Mucosa of descending colon (tissue), 3 donors: ENCODE results near the gene SPTA1. TPM values are rescaled to one million over a fixed set of nuclear protein-coding genes. Genes with fewer than 3 reads are reported as not detected.

Experiments
- ATAC-seq: fragments of 200-7000 bp; cut with Tn5 transposase; one replicate; pipeline ENCODE4 v1.9.1; 2020; ENCODE audit warnings: mild to moderate bottlenecking, moderate library complexity
- DNase-seq, 3 donors: peaks; one replicate each; pipeline ENCODE4 v3.0.0-alpha.2; 2020
- H3K36me3 ChIP-seq: fragments of 200-600 bp; one replicate; pipeline ENCODE4 v1.8.0; 2021; ENCODE audit warnings: low read depth, mild to moderate bottlenecking
- H3K4me1 ChIP-seq: fragments of 200-600 bp; one replicate; pipeline ENCODE4 v1.8.0; 2021; ENCODE audit warnings: low read depth, mild to moderate bottlenecking
- H3K4me3 ChIP-seq: fragments of 200-600 bp; one replicate; pipeline ENCODE4 v1.8.0; 2021; ENCODE audit warnings: mild to moderate bottlenecking
- H3K9me3 ChIP-seq: fragments of 200-600 bp; one replicate; pipeline ENCODE4 v1.8.0; 2021; ENCODE audit warnings: mild to moderate bottlenecking
- intact Hi-C, 2 donors: fragments of 100-400 bp; cut with DNase I in 1 of 2; cut with micrococcal nuclease in 1 of 2; formaldehyde crosslinking; loops; one replicate each; pipeline versions ENCODE4 v1.11.0 to v1.11.1; 2022; cut with DNase I, micrococcal nuclease
- long read RNA-seq, 2 donors: library from polyadenylated mRNA; unstranded; transcript quantifications; one replicate each; pipeline ENCODE4 v2.0.0, GENCODE V29; 2019 to 2021
- total RNA-seq, 3 donors: library from RNA; stranded (reverse); fragmentation: NEBNext Ultra II Directional in 2 of 3; extraction: Animal tissue kit (Norgen Biotek cat#: 25700) in 2 of 3; gene quantifications; one replicate each; pipeline versions ENCODE4 v1.2.1 to v1.2.4, GENCODE V29; 2021 to 2023
- TF ChIP-seq, protein P1 (sequence below): fragments of 200-600 bp; IDR thresholded peaks from one replicate; pipeline ENCODE4 v1.8.0; 2022; ENCODE audit warnings: antibody characterized with exemption, mild to moderate bottlenecking
- donor health status: DM: no; HTN: no; CAD: no; lungs with moderate emphysema.
- donor health status: DM: no; HTN: no; CAD: no.
- donor health status: DM: no; HTN: yes; CAD: no.

The SPTA1 gene
- under 1 TPM in 2 of 3 donors, not detected in 1; 0.24 to 0.41 TPM for total RNA-seq
- long read RNA-seq, donor 1, partial matches to known transcripts: 1 of 1 reads
- long read RNA-seq, donor 1, other reads (novel, unspliced or antisense): 0 of 1 reads
- long read RNA-seq, donor 2: 0 reads

DNA sequence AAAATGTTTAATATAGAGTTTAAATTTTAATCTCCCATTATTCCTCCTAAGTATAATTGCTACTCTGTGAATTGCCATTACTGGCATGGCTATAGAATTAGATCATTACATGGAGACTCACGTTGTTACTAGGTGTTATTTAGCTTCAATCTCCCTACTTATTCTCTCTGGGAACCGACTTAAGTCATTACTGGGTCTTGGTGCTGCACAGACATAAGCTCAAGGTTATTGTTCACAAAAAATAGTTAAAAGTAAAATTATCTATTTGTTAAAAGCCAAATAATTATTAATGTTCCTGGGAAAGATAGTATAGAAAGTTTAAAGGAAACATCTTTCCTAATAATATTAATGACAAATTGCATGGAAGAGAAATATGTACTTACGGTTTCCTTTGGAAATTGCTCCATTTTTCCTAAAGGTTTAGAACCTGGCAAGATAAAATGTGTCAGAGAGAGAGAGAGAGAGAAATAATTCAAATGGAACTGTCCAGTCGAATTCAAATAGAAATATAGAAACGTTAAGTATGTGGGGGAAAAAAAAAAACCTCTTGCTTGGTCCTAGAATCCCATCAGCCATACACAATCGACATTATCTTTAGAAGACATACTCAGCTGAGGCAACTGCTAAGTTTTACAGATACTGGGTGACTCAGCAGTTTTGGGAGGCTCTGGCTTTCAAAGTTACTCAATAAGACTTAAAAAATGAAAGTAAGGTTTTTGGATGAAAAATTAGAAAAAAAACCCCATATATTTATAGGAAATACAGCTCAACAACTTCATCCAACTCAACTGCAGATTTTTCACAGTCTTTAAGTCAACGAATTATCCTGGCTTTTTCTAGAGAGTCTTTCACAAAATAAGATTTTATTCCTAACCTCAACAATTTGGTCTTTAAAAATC lies at the start of gene SPTA1:
TSS of gene SPTA1 (minus strand) at position 605 of the 899 bp plus-strand sequence. CDS start at position 407, 198 bp downstream.
- intact Hi-C loops: no loop called here
- TF ChIP-seq, protein P1, sequence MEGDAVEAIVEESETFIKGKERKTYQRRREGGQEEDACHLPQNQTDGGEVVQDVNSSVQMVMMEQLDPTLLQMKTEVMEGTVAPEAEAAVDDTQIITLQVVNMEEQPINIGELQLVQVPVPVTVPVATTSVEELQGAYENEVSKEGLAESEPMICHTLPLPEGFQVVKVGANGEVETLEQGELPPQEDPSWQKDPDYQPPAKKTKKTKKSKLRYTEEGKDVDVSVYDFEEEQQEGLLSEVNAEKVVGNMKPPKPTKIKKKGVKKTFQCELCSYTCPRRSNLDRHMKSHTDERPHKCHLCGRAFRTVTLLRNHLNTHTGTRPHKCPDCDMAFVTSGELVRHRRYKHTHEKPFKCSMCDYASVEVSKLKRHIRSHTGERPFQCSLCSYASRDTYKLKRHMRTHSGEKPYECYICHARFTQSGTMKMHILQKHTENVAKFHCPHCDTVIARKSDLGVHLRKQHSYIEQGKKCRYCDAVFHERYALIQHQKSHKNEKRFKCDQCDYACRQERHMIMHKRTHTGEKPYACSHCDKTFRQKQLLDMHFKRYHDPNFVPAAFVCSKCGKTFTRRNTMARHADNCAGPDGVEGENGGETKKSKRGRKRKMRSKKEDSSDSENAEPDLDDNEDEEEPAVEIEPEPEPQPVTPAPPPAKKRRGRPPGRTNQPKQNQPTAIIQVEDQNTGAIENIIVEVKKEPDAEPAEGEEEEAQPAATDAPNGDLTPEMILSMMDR: no peak

DNA sequence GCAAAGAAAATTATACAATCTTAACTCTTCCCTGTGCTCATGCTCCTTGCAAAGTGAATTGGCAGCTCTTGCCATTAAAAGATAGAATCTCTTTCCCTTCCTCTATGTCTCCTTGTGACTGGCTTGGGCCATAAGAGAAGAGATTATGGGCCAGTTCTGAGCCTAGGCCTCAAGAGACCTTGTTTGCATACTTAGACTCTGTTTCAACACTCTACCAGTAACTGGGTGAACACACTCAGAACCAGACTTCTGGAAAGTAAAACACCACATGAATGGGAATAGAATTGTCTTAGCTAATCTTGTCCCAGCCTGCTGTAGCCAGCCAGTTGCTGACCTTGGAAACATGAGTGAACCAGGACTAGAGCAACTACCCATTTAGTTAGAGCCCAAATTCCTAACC lies 49.3 kb upstream of the SPTA1 start:
- intact Hi-C loops: no loop called here
- H3K4me1 ChIP-seq: no peaks in the 10 kb centered on the region
- TF ChIP-seq, protein P1: no peak
- H3K9me3 ChIP-seq: no peaks in the 10 kb centered on the region
- ATAC-seq (no peak), DNase-seq (no peak)
- no peaks in the 10 kb centered on the region for H3K36me3 ChIP-seq
- no peak overlapping the region for H3K4me3 ChIP-seq

More for the DNA sequence above, at the start of gene SPTA1:
- DNase-seq (no peak), ATAC-seq (no peak)
- Histone ChIP-seq H3K4me1 (no peaks in the 10 kb centered on the region), H3K4me3 (no peak within 1 kb of the TSS), H3K36me3 (no peaks in the 10 kb centered on the region), H3K9me3 (no peaks in the 10 kb centered on the region)

DNA sequence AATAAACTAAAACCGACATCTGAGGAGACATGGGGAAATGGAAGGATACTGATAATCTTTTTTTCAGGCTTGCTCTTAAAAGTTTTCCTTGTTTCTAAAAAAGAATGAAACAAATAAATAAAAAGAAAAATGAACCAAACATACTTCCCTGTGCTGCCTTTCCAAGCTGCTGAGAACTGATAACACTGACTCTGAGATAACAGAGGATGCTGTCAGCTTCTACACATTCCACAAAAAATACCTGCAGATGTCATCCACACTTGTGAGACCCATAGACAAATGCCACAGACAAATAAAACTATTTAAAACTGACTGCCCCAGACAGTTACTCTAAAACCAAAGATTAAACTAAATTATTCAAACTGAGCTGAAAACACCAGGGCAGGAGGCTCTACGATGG lies 46.0 kb upstream of the SPTA1 start:
- Histone ChIP-seq H3K4me1 (no peaks in the 10 kb centered on the region), H3K4me3 (no peak overlapping the region), H3K36me3 (no peaks in the 10 kb centered on the region), H3K9me3 (no peaks in the 10 kb centered on the region)
- no peak for DNase-seq
- TF ChIP-seq, protein P1: no peak
- no peak for ATAC-seq
- intact Hi-C loops: no loop called here

DNA sequence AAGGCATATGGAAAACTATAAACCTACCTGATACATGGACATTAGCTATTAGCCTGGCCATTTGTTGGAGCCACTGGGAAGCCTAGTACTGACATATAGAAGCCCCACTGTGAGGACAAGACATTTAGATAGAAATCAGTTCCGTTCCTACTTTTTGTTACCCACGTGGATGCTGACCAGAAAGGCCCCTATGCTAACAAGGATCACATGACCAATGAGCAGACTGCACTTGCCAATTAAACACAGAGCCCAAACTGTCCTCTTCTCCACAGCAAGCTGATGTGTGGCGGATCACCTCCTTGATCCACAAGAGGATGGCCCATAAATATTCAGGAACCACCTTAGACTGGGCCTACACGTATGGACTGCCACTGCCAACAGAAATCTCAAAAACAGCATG lies 45.2 kb upstream of the SPTA1 start:
- H3K36me3 ChIP-seq: no peaks in the 10 kb centered on the region
- ATAC-seq (no peak), DNase-seq (no peak)
- TF ChIP-seq, protein P1: no peak
- H3K4me1 ChIP-seq: no peaks in the 10 kb centered on the region
- H3K9me3 ChIP-seq: no peaks in the 10 kb centered on the region
- intact Hi-C loops: no loop called here
- H3K4me3 ChIP-seq: no peak overlapping the region

DNA sequence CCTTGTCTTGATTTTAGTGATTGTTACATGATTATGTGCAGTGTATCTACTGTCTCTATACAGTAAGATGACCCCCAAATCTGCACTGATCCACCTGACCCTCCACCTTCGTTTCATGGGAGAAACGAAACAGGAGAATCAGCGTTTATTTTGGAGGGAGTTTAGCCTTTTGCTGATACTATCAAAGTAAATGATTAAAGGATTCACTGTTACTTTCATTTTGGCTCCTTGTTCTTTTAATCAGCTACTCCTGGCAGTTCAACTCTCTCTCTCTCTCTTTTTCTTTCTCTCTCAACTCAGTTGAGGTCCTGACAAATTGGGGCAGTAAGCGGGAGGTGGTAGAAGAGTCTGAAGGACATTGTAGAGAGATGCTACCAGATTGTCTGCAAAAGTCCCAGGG lies 43.9 kb upstream of the SPTA1 start:
- no peak for DNase-seq
- TF ChIP-seq, protein P1: no peak
- intact Hi-C loops: no loop called here
- Histone ChIP-seq H3K36me3 (no peaks in the 10 kb centered on the region), H3K4me3 (no peak overlapping the region), H3K9me3 (no peaks in the 10 kb centered on the region), H3K4me1 (no peaks in the 10 kb centered on the region)
- no peak for ATAC-seq
